Activated T-cell treated with anti-CD3 and anti-CD28 coated beads for 24 hours (primary cell): ENCODE results near the gene GRB14.
"Not testable (repeated sequence)": the region's sequence is repeated elsewhere in the genome, so short reads cannot be mapped to it uniquely, and the experiment has no call there.

Experiments
- DNase-seq: peaks from one replicate; pipeline ENCODE4 v3.0.0-alpha.2; 2020; ENCODE audit warnings: low read depth

GRB14 gene

DNA sequence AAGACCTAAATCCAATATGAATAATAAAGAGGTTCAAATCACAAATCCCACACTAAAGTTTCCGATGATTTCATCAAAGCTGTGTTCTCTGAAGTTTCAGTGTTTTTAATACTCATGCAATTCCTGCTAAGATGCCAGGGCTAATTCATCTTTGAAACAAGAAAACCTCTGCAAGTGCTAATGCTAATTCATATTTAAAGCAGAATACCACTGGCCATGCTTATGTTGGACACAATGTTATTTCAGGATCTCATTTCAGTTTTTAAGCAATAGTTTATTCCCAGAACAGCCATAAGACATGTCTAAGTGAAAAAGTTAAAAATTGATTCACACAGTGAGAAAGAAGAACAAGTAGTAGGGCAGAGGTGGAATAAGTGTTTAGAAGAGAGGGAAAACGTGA, 62.8 kb downstream of the GRB14 start:
- DNase-seq, result no peak

DNA sequence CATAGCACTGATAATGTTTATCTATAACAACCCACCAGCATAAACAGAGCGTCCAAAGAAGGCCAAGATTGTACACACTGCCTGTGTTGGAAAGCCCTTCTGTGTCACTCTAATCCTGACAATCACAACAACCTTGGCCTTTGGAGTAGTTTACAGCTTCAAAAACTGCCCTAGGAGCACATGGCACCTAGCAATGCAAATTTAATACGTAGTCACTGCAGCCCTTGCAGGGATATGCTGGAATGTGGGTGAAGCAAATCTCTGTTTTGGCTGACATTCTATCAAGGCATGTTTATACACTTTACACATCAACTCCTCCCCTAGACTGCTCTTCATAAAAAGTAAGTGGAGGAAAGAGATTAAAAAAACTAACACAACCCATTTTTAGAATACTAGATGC, 66.8 kb downstream of the GRB14 start:
- no peak for DNase-seq

DNA sequence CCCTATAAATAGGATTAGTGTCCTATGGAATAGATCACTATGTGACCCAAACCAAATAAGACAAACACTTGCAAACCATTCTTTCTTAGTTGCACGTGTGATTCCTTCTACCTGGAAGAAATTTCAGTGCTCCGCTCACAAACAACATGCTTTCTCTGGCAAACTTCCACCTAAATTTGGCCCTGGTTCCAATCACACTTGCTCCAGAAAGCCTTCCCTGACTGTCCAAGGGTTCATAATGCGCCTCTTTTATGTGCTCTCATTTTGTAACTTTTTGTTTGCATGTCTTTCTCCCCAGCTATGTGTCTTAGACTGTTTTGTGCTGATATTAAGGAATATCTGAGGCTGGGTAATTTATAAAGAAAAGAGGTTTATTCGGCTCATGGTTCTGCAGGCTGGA, 69.8 kb downstream of the GRB14 start:
- DNase-seq, result no peak

DNA sequence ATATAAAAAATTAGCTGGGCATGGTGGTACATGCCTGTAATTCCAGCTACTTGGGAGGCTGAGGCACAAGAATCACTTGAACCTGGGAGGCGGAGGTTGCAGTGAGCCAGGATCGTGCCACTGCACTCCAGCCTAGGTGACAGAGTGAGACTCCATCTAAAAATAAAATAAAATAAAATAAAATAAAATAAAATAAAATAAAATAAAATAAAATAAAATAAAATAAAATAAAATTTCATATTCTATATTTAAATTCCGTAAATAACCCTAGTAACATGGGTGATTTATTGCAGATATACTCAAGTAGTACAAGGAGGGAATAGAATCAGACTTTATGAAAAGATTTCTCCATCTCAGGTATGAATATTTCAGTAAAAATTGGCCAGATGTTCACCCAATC, 71.6 kb downstream of the GRB14 start:
- DNase-seq, result not testable (repeated sequence)

DNA sequence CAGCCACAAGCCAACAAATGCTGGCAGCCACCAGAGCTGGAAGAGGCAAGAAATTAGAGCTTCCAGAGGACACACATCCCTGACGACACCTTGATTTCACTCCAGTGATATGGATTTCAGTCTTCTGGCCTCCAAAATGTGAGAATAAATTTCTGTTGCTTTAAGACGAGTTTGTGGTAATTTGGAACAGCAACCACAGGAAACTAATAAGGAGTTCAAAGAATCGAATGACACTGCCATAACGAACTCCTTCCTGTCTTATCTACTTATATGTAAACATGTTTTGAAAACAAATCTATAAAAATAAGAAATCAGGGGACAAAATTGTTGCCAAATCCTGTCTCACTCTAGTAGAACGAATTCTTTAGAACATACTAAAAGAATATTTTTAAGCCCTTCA, 75.8 kb downstream of the GRB14 start:
- no peak for DNase-seq

DNA sequence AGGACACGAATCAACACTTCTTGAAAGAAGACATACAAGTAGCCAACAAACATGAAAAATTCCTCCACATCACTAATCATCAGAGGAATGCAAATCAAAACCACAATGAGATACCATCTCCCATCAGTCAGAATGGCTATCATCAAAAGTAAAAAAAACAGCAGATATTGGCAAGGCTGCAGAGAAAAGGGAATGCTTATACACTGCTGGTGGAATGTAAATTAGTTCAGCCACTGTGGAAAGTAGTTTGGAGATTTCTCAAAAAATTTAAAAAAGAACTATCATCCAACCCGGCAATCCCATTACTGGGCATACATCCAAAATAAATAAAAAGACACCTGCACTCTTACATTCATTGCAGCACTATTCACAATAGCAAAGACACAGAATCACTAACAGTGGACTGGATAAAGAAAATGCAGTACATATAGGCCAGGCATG, 78.7 kb downstream of the GRB14 start:
- no peak for DNase-seq

DNA sequence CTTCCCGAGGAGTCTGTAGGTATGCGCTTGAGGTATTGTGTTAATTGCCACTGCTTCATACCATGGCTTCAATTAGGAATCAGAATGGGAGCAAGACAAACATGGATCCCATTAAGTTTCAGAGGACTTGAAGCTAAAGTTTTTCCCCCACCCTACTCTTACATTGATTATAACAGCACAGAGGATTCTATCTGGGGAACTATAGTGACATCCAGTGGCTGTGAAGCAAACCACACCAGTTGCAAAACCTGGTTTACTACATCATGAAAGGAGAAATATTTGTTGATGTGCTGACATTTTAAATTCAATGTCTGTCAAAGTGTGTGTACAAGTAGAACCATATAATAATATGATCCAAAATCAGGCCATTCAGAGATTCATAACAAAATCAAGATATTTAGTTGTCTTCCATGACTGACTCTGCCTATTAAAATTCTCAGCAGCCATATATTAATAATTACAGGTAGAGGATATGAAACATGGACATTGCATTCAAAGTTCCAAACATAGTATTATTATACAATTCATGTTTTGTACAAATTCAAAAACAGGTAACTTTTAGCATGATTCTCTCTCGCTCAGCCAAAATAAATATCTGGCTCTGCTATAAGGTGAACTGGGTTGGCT, 82.9 kb downstream of the GRB14 start:
- no peak for DNase-seq

DNA sequence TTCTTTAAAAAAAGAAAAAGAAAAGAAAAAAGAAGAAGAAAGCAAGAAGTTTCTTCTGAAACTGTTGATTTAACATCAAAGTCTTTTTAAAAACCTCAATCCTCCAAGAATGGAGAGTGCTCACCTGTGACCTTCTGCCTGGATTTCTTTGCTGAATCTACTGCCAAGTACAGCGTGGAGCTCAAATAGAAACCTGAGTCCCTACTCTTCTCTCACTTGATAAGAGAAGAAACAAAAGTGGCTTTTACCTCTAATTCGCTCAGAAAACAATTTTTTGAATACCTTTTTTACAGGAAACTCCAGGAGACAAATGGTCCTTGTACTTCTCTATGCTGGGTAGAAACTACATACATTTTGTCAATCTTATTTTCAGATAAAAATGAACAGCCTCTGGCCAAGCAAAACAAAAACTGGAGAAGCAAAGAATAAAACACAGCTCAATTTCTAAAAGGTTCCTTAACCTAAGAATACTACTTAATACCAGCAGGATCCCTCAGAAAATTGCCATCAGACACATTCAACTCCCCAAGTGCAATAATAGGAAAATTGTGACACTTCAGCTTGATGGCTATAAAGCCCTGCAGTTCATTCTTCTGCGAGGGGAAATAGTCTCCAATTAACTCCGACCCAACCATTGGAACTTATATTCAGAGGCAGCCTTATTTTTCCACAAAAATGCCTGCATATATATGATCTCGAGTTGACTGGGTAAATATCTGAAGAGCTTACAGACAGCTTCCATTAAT, 85.8 kb downstream of the GRB14 start:
- no peak for DNase-seq

DNA sequence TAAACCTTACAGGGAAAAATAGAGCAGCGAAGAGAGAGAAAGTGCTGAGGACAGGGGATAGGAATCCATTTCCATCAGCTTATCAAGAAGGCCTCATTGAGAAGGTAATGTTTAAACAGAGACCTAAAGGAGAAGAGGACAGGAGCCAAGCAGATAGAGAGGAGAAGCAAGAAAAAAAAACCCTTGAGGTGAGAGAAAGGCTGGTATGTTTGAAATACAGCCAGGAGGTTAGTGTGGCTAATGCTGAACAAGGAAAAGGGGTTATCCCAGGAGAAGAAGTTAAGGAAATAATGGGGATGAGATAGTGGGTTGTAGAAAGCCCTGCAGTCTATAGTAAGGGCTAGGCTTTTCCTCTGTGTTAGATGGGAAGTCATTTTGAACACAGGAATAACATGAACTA, 90.8 kb downstream of the GRB14 start:
- DNase-seq, result no peak

DNA sequence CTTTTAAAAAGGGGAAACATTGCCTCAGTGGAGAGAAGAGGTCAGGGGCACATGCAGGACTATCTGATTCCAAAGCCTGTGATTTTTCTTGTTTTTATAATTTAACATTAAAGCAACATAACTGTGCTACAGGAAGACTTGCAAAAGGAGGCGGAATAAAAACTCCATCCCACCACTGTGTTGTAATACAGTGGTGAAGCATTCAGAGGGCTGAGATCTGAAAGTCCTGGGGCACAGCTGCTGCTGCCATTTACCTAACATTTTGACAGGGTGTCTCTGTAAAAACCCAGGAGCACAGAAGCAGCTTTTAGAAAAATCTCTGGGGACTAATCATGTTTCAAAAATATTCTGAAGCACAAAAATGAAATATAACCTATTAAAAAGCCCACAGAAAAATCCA, 97.6 kb downstream of the GRB14 start:
- no peak for DNase-seq

DNA sequence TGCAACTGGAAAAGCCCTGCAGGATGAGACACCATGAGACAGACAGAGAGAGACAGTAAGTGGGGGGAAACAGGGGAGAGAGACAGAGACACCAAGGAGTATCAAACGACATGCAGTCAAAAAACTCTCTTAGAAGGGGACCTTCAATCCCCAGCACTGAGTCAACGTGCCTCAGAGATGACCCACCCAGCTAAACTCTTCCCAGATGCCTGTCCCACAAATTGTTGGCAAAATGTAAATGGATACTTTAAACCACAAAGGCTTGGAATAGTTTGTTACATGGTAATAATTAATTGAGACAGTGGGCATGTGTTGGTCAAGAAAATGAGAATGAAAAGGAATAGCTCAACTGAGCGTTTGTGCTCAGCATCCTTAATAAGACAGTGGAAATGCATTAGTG, 98.3 kb downstream of the GRB14 start:
- no peak for DNase-seq

DNA sequence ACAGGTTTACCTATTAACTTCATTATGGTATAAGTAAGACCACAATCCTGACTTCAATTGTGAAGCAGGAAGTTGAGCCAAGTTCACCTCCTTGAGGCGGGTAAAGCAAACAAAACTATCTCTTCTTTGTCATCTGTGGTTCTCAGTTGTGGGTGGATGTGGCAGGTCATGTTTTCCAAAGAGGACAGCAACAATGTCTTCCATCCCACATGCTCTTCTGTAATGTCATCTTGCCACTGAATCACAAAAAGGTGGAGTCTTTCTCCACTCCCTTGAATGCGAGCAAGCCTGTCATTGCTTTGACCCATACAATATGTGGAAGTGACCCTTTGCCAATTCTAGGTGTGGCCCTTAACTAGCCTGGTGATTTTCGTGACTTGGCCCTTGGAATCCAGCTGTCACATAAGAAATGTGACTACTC, 98.7 kb downstream of the GRB14 start:
- DNase-seq, result no peak

DNA sequence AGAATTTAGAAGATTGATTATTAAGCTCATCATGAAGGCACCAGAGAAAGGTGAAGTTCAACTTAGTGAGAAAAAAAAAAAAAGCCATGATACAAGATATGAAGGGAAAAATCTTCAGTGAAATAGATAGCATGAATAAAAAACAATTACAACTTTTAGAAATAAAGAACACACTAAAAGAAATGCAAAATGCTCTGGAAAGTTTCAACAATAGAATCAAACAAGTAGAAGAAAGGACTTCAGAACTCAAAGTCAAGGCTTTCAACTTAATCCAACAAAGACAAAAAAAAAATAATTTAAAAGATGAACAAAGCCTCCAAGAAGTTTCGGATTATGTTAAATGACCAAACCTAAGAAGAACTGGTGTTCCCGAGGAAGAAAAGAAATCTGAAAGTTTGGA, 105.5 kb downstream of the GRB14 start:
- no peak for DNase-seq

DNA sequence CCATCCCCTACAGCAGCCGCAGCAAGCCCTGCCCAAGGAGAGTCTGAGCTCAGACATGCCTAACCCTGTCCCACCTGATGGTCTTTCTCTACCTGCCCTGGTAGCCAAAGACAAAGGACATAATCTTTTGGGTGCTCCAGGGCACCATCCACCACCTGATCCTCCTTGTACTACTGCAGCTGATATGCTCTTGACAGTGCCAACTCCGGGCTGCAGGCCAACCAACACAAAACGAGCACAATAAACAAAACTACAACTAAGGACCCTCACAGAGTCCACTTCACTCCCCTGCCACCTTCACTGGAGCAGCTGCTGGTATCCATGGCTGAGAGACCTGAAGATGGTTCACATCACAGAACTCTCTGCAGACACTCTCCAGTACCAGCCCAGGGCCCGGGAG, 106.3 kb downstream of the GRB14 start:
- DNase-seq, result no peak

DNA sequence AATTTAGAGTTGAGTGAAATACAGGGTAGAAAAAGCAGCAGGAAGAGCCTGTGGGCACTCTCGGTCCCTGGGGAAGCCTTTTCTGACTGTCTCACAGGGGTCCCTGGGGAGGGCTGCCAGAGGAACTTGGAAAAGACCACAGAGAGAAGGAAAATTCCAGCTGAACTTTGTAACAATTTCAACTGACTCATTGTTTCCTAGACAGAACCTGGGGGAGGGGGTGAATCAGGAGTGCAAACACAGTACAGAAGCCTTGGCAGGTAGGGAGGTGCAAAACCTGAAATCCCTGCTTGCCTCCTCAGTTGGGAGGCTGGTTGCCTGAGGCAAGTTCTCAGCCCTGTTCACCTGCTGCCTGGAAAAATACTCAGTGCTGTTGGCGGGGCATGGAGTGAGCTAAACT, 106.8 kb downstream of the GRB14 start:
- DNase-seq, result no peak

DNA sequence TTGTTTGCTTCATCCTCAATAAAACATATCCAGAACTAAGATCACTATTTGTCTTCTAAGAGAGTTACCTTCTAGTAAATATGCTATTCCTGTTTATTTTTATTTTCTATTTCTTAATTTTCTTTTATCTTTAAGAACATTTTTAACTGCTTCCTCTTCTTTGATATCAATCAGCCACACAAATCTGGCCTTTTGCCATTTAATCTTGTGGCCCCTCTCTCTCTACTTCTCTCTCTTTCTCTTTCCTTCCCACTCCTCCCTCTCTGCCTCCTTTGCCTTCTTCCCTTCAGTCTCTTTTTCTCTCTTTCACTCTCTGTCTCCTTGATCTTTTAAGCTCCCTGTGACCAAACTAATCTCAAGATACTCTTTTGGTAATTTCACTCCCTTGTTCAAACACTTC, 108.4 kb downstream of the GRB14 start:
- DNase-seq, result no peak

DNA sequence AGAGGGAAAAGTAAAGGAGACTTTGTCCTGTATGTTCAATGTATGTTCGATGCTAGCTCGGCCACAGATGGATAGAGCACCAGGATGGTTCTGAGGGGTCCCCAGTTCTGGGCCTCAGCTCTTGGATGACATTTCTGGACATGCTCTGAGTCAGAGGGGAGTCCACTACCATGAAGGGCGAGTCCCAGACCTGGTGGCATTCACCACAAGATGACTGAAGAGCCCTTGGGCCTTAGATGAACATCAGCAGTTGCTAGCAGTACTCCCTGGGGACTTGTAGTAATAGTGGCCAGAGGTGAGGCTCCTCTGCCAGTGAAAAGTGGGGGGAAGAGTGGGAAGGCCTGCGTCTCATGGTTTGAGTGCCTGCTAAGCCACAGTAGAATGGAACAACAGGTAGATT, 109.5 kb downstream of the GRB14 start:
- DNase-seq, result no peak

DNA sequence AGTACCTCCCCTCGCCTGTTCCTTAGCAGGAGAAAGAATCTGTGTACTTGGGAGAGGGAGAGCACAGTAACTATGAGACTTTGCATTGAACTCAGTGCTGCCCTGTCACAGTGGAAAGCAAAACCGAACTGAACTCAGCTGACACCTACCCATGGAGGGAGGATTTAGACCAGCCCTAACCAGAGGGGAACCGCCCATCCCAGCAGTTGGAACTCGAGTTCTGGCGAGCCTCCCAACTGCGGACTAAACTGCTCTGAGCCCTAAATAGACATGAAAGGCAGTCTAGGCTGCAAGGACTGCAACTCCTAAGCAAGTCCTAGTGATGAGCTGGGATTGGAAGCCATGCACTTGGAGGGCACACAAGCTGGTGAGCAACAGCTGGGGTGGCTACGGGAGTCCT, 110.4 kb downstream of the GRB14 start:
- DNase-seq, result no peak

DNA sequence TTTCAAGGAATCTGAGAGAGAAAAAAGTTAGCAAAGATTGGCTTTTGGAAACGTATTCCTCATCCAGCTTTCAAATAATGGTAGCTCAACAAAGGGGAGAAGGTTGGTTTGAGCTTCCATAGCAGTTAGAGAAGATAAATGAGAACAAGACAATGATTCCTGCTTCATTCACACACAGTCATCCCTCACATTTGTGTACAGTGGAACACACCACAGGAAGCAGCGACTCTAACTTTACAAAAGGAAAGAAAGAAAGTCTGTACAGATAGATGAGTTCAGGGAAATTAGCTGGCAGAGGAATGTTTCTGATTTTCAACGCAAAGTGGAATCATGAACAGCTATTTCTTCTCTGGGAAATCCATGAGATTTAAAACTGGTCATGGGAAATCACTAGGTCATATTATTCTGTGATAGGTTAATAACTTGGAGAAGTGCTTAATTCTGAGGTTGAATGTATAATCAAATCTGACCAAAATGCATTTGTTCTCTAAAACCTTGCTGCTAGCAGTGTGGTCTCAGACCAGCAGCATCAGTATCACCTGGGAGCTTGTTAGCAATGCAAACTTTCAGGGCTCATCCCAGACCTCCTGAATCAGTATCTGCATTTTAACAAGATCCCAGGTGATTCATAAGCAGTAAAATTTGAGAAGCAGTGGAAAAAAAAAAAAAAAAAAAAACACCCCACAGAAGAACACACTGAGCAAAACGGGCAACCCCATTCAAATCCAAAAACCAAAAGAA, 112.0 kb downstream of the GRB14 start:
- DNase-seq, result no peak

DNA sequence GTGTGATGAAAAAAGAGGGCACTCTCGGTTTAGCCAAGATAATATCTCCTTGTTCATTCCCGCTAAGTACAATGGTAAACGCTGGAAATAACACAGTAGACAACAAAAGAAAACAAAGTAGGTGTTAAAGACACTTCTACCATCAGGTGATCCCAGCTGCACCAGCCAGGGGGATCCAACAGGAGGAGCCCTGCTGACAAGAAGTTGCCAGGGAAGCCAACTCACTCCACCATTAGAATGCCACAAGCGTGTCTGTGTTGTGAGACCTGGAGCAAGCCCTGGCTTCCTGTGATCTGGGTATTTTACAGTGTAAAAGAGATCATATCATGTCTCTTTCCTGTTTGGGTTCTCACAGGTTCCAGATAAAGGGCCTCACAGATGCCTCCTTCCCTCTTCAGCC, 117.0 kb downstream of the GRB14 start:
- no peak for DNase-seq

DNA sequence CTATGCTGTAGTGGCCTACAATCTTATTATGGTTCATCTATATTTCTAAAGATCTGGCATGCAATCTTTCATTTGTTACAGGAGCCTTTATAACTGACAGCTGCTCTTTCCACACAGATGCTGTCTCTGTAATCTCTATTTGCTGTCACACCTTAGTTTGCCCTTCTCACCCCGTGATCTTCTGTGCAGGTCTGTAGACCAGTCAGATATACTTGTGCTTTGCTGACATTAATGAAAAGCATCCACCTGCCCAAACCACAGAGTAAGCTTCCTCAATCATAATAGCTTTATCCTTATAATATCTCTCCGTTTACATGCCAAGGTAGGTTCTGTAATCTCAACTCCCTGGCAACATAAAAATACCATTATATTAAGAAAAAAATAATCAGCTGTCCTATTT, 122.4 kb downstream of the GRB14 start:
- DNase-seq, result no peak

DNA sequence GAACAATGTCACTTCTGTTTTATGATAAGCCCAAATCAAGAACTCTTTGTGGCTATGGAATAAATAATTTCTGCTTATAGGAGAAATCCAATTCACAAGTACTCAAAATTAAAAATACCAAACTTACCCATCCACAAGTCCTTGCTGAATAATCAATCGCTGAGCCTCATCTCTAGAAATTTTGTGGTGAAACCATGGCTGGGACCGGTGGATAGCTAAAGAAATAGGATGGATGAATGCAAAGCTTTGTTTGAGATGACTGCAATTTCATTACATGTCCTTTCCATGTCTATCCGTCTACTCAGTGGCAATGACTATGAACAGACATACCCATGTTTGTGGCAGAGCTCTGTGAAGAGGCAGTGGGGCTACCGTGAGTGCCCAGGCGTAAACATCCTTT, 124.4 kb downstream of the GRB14 start:
- DNase-seq, result no peak

DNA sequence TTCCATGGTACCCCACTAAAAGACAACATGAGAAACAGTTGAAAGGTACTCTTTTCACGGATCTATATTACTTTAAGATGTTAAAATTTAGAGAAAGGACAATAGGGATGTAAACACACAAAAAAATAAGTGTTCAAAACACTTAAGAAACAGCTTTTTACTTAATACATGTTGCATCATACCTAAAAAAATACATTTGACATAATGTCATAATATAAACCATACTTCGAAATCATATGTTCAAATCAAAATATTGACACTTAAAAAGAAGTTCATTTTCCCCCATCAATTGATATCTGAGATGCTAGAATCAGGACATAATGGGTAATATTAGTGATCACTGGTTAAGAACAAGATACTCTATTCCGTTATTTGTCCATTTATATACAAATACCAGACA, 124.9 kb downstream of the GRB14 start:
- DNase-seq, result no peak
